Parathyroid adenoma (tissue), 2 donors: ENCODE data around the gene ATN1.
A peak's percentile ranks its signal among the peaks of the same experiment; 100 is the strongest.

ENCODE experiments used
- H2AFZ ChIP-seq: fragments of 300-600 bp; sonication (generic); one replicate; pipeline ENCODE4 v1.7.0; 2017; ENCODE audit warnings: antibody characterized with exemption, mild to moderate bottlenecking
- H3K27ac ChIP-seq: fragments of 300-600 bp; sonication (generic); one replicate; pipeline ENCODE4 v1.7.0; 2017
- H3K27me3 ChIP-seq: fragments of 300-600 bp; sonication (generic); one replicate; pipeline ENCODE4 v1.7.0; 2017; ENCODE audit warnings: low read length; ENCODE audit not compliant: control insufficient read depth, insufficient read depth
- H3K36me3 ChIP-seq: fragments of 300-600 bp; sonication (generic); one replicate; pipeline ENCODE4 v1.7.0; 2017; ENCODE audit warnings: low read length; ENCODE audit not compliant: control insufficient read depth, insufficient read depth
- H3K4me1 ChIP-seq: fragments of 300-600 bp; sonication (generic); one replicate; pipeline ENCODE4 v1.7.0; 2017; ENCODE audit warnings: control low read depth
- H3K4me2 ChIP-seq: fragments of 300-600 bp; sonication (generic); one replicate; pipeline ENCODE4 v1.7.0; 2017; ENCODE audit warnings: low read length
- H3K4me3 ChIP-seq: fragments of 300-600 bp; sonication (generic); one replicate; pipeline ENCODE4 v1.7.0; 2017; ENCODE audit warnings: low read depth, low read length
- H3K79me2 ChIP-seq: fragments of 300-600 bp; sonication (generic); one replicate; pipeline ENCODE4 v1.7.0; 2017; ENCODE audit warnings: control low read depth
- H3K9ac ChIP-seq: fragments of 300-600 bp; sonication (generic); one replicate; pipeline ENCODE4 v1.7.0; 2017; ENCODE audit warnings: mild to moderate bottlenecking
- H3K9me3 ChIP-seq: fragments of 300-600 bp; sonication (generic); one replicate; pipeline ENCODE4 v1.7.0; 2017; ENCODE audit warnings: low read length; ENCODE audit not compliant: control insufficient read depth
- TF ChIP-seq, protein P1 (sequence below): fragments of 300-600 bp; sonication (generic); IDR thresholded peaks from one replicate; pipeline ENCODE4 v1.7.0; 2017; ENCODE audit warnings: antibody characterized with exemption, mild to moderate bottlenecking
- donor health status: primary hyperparathyroidism.

ATN1 gene

DNA sequence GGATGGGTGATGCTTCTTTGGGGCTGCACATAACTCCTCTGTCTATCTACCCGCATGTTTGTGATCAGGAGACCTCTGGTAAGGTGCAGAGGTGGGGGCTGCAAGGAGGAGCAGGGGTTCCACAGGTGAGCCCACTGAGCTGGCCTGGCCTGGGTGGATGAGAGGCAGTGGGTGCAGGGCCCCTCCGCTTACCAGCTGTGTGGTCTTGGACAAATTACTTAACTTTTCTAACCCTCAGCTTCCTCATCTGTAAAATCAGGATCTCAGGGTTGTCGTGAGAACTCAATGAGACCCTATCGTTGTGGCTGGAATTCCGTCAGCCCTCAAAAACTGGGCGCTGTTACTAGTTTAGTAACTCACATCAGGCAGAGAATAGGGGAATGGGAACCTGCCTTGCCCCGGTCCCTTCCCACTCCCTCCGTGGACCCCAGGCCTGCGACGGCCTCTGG lies 30.9 kb downstream of the ATN1 start:
- H3K4me3 ChIP-seq, result no peak overlapping the region
- H3K4me1 ChIP-seq, result peaks cover 21% of the 10 kb centered on the region
- no peak overlapping the region for H2AFZ ChIP-seq
- no peak overlapping the region for H3K9ac ChIP-seq
- H3K36me3 ChIP-seq, result no peaks in the 10 kb centered on the region
- H3K79me2 ChIP-seq, result peaks cover 5% of the 10 kb centered on the region
- no peak overlapping the region for H3K4me2 ChIP-seq
- peak overlapping the region; percentile 51 for H3K27ac ChIP-seq
- TF ChIP-seq, protein P1, sequence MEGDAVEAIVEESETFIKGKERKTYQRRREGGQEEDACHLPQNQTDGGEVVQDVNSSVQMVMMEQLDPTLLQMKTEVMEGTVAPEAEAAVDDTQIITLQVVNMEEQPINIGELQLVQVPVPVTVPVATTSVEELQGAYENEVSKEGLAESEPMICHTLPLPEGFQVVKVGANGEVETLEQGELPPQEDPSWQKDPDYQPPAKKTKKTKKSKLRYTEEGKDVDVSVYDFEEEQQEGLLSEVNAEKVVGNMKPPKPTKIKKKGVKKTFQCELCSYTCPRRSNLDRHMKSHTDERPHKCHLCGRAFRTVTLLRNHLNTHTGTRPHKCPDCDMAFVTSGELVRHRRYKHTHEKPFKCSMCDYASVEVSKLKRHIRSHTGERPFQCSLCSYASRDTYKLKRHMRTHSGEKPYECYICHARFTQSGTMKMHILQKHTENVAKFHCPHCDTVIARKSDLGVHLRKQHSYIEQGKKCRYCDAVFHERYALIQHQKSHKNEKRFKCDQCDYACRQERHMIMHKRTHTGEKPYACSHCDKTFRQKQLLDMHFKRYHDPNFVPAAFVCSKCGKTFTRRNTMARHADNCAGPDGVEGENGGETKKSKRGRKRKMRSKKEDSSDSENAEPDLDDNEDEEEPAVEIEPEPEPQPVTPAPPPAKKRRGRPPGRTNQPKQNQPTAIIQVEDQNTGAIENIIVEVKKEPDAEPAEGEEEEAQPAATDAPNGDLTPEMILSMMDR, result no peak
- H3K9me3 ChIP-seq, result no peaks in the 10 kb centered on the region
- no peaks in the 10 kb centered on the region for H3K27me3 ChIP-seq

- no peak overlapping the region for H3K9ac ChIP-seq
- no peak overlapping the region for H3K4me3 ChIP-seq
- H3K27ac ChIP-seq, result peak overlapping the region; percentile 51
- no peak overlapping the region for H2AFZ ChIP-seq
- H3K9me3 ChIP-seq, result no peaks in the 10 kb centered on the region
- H3K4me2 ChIP-seq, result peak overlapping the region; percentile 8
- TF ChIP-seq, protein P1, result no peak
- no peaks in the 10 kb centered on the region for H3K27me3 ChIP-seq
- no peaks in the 10 kb centered on the region for H3K36me3 ChIP-seq
- peaks cover 11% of the 10 kb centered on the region for H3K79me2 ChIP-seq
- peaks cover 21% of the 10 kb centered on the region for H3K4me1 ChIP-seq
Measured at GRCh38 chr12:6959058-6959804, 31.5 kb downstream of the ATN1 start.

DNA sequence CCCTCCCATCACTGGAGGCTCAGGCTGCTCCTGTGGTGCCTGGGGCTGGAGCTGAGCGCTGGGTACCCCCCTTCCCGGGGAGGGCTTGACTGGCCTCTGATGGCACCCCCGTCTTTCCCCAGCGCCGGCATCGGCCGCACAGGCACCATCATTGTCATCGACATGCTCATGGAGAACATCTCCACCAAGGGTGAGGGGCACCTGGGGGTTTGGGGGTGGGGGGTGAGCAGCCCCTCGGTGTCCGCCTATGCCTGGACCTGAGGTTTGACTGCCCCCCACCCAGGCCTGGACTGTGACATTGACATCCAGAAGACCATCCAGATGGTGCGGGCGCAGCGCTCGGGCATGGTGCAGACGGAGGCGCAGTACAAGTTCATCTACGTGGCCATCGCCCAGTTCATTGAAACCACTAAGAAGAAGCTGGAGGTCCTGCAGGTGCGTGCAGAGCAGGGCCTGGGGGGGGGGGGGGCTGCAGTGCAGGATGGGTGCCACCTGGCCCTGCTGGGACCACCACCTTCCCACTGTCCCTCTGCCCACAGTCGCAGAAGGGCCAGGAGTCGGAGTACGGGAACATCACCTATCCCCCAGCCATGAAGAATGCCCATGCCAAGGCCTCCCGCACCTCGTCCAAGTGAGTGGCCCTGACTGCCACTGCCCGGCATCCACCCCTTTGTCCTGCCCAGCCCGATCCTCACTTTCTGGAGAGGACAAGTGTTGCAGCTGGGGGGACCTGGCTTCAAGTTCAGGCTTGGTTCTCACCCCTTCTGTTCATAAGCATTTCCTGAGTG lies 32.2 kb downstream of the ATN1 start:
- H3K9ac ChIP-seq, result no peak overlapping the region
- peaks cover 18% of the 10 kb centered on the region for H3K79me2 ChIP-seq
- no peaks in the 10 kb centered on the region for H3K36me3 ChIP-seq
- H3K9me3 ChIP-seq, result no peaks in the 10 kb centered on the region
- H3K4me2 ChIP-seq, result no peak overlapping the region
- H2AFZ ChIP-seq, result no peak overlapping the region
- peak overlapping the region; percentile 51 for H3K27ac ChIP-seq
- H3K4me1 ChIP-seq, result peaks cover 29% of the 10 kb centered on the region
- no peaks in the 10 kb centered on the region for H3K27me3 ChIP-seq
- TF ChIP-seq, protein P1, result no peak
- no peak overlapping the region for H3K4me3 ChIP-seq

DNA sequence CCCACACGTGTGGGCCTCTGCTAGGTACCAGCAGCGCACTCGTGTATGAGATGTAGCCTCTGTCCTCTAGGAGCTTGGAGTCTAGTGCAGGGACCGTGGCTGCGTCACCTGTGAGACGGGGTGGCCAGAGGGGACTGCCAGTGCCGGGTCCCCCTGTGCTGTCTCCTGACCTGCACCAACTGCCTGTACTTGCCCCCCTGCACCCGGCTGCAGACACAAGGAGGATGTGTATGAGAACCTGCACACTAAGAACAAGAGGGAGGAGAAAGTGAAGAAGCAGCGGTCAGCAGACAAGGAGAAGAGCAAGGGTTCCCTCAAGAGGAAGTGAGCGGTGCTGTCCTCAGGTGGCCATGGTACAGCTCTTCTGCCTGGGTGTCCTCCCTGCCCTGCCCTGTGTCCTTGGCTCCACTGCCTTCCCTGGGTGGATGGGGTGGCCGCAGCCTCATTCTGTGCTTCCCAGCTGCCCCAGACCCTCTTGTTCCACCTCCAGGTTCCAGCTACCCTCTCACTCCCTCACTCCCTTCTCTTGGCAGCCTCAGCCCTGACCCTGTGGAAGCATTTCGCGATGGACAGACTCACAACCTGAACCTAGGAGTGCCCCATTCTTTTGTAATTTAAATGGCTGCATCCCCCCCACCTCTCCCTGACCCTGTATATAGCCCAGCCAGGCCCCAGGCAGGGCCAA lies 33.0 kb downstream of the ATN1 start:
- TF ChIP-seq, protein P1, result no peak
- no peaks in the 10 kb centered on the region for H3K9me3 ChIP-seq
- H3K36me3 ChIP-seq, result no peaks in the 10 kb centered on the region
- peak overlapping the region; percentile 98 for H3K27ac ChIP-seq
- H3K79me2 ChIP-seq, result peaks cover 23% of the 10 kb centered on the region
- H2AFZ ChIP-seq, result no peak overlapping the region
- peak overlapping the region; percentile 99 for H3K4me3 ChIP-seq
- no peaks in the 10 kb centered on the region for H3K27me3 ChIP-seq
- H3K9ac ChIP-seq, result no peak overlapping the region
- H3K4me2 ChIP-seq, result peak overlapping the region; percentile 82
- H3K4me1 ChIP-seq, result peaks cover 34% of the 10 kb centered on the region
